Activated T-cell treated with anti-CD3 and anti-CD28 coated beads for 4 hours (primary cell): Measurements from ENCODE around the gene RELN.
"Not testable (repeated sequence)": the region's sequence is repeated elsewhere in the genome, so short reads cannot be mapped to it uniquely, and the experiment has no call there.

Experiments used
- DNase-seq: peaks from one replicate; pipeline ENCODE4 v3.0.0-alpha.2; 2020

Gene RELN

DNA sequence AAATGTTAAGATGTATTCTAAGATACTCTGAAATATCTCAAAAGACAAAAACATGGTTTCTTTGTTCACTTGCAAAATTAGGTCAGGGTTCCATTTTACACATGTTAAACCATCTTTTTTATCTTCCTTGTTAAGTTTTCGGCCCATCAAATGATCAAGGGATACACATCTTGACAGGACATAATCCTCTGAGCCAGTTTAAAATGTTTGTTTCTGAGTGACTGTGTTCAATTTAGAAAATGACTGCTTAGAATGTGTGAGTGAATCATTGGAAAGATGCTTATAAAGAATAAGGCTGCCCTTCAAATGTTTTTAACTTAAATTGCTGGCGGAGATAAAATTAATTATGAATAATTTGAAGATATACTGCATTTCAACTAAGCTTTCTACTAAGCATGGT is 447.5 kb downstream of the RELN start:
- no peak for DNase-seq

GRCh38 chr7:103541026-103541425 is 448.4 kb downstream of the RELN start:
- no peak for DNase-seq

- no peak for DNase-seq
Observed at GRCh38 chr7:103540338-103540737, 449.1 kb downstream of the RELN start.

DNA sequence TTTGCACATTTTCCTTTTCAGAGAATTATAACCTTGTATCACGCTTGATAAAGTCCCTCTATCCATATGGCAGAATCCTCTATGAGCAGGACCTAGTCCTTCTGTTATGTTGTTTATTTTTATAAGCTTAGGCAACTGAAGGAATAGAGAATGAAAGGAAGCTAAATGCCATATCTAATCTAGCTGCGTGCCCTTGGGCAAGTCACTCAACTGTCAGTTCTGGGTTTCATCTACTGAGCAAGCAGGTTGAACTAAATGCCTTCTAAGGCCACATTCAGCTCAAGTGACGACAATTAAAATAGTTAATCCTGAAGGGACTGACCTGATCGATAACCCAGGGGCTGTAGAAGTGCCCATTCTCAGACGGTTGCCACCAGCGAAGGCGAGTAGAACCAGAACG is 449.6 kb downstream of the RELN start:
- DNase-seq, result no peak

DNA sequence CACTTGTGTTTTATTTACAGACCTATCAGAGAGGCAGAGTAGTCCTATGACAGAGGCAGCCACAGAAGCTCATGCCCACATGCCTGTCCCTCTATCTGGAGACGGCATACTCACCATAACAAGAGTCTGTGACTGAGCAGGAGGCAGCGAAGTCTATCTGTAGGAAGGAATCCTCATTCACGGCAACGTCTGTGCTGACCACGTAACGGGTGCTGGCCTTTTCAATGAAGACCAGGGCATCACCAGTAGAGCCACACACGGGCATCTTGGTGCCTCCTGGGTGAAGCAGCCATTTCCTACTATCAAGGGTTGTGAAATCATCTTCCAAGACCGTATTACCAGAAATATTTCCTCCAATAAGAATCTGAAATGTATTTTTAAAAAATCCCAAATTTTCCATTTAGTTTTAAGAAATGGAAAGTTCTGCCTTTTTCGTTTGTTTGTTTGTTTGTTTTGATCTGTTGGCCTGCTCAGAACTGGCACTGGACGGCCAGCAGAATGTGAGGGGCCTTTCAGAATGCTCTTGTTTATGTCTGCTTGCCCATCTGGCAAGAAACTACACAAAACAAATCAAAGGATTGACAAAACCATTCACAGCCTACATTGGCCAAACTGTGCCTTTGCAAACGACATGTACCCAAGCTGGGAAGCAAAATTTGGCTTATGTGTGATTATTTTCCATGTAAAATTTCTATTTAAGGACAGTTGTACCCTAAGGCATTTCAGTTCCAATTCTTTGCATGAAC is 450.3 kb downstream of the RELN start:
- no peak for DNase-seq

GRCh38 chr7:103533761-103534160 is 455.7 kb downstream of the RELN start:
- DNase-seq, result no peak

DNA sequence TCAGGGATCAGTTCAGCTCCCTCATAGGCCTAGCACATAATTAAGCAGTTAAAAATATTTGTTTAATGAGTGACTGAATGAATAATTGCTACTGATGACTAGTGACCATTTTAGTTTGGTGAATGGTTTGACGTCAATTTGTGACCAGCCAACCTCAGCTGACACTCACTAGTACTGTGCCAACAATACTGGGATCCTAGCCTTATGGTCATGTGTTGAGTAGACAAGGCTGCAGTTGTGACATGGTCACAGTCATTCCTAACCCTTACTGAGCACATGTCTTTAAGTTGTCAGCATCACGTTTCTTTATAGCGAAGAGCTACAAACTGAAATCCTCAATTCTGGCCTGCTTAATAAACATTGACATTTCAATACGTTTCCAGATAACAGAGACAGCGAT is 456.5 kb downstream of the RELN start:
- DNase-seq, result no peak

DNA sequence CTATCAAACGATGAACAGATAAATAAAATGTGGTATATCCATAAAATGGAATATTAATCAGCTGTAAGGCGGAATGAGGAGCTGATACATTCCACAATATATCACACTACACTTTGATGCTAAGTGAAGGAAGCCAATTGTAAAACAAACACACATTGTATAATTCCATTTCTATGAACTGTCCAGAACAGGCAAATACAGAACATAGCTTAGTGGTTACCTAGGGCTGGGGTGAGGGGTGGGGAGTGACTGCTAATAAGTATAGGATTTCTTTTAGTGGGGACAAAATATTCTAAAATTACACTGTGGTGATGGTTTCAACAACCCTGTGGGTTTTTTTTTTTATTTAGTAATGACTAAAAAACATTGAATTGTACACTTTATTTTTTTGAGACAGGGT is 461.3 kb downstream of the RELN start:
- DNase-seq, result no peak

GRCh38 chr7:103525937-103526336 is 463.5 kb downstream of the RELN start:
- no peak for DNase-seq

DNA sequence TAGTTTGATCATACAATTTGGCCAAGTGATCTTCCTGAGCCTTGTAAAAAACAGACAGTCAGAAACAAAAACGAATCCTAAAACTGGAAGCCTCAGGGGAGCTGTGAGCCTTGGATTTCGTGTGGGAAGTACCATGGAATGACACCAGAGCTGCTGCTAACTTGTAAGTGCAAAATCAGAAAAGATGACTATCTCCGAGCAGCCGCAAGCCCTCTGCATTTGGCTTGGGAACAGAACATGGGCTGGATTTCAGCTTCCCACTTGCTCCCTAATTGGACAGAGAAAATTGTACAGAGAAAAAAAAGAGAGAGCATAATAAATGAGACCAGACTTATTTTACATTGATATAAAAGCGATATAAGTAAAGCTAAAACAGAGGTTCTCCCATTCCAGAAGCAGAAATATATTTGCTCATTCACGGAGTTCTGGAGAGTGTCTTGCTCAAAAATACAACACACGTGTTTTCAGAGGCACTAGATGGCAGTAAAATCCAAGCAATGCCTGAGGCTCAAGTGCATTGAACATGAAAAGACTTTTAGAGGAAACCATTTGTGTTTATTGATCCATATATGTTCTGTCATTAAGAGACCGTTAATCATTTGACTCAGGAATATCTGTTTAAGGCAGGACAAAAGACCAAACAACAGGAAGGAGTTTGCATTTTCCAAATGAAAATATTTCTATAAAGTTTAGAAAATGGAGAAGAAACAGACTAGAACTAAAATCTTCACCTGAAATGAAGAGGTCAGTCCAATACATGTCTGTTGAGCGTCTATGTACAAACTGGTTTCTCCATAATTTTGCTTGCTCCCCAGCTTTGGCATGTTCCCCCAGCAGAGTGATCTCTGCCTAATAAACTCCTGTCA is 465.2 kb downstream of the RELN start:
- no peak for DNase-seq

DNA sequence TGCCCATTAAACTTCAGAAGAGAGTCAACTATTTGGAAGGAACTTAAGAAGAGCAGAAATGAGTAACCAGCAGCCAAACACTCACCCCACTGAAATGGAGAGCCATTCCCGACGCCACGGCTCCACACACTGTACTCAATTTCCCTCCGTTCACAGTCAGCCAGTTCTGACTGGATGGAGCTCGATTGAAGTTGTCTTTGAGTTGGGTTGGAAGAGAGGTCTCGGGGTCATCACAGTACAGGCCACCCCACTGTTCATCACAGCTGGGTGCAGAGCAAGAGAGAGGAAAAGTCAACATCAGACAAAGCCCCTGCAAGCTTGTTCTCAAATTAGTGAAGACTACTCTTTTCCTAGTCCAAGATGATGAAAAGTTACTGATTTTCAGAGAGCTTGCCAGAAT is 467.5 kb downstream of the RELN start:
- no peak for DNase-seq

DNA sequence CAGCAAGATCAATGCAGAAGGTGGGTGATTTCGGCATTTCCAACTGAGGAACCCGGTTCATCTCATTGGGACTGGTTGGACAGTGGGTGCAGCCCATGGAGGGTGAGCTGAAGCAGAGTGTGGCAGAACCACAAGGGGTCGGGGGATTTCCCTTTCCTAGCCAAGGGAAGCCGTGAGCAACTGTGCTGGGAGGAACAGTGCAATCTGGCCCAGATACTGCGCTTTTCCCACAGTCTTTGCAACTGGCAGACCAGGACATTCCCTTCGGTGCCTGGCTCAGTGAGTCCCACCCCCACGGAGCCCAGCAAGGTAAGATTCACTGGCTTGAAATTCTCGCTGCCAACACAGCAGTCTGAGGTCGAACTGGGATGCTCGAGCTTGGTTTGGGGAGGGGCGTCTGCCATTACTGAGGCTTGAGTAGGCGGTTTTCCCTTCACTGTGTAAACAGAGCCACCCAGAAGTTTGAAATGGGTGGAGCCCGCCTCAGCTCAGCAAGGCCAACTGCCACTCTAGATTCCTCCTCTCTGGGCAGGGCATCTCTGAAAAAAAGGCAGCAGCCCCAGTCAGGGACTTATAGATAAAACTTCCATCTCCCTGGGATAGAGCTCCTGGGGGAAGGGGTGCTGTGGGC is 484.8 kb downstream of the RELN start:
- DNase-seq, result no peak

DNA sequence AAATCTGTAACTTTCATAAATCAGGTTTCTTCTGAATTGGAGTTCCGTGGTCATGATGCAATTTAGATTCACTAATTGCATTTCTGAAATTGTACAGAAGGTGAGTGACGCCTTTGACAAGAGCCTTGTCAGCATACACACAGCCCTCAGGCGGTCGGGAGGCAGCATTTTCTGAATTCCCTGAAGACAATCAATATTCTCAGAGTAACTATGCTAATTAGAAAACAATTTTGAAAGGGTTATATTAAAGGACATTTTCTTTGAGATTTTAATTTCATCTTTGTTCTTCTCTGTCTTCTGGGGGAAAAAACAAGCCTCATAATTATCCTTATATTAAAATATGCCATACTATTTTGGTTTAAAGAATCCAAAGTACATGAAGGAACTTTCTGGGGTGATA is 488.3 kb downstream of the RELN start:
- no peak for DNase-seq

GRCh38 chr7:103499976-103500375 is 489.5 kb downstream of the RELN start:
- no peak for DNase-seq

- DNase-seq, result no peak
Observed at GRCh38 chr7:103487419-103487818, 502.0 kb downstream of the RELN start.

DNA sequence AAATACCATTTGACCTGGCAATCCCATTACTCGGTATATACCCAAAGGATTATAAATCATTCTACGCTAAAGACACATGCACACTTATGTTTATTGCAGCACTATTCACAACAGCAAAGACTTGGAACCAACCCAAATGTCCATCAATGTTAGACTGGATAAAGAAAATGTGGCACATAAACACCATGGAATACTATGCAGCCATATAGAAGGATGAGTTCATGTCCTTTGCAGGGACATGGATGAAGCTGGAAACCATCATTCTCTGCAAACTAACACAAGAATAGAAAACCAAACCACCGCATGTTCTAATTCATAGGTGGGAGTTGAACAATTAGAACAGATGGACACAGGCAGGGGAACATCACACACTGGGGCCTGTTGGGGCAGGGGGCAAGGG is 502.6 kb downstream of the RELN start:
- DNase-seq, result not testable (repeated sequence)

DNA sequence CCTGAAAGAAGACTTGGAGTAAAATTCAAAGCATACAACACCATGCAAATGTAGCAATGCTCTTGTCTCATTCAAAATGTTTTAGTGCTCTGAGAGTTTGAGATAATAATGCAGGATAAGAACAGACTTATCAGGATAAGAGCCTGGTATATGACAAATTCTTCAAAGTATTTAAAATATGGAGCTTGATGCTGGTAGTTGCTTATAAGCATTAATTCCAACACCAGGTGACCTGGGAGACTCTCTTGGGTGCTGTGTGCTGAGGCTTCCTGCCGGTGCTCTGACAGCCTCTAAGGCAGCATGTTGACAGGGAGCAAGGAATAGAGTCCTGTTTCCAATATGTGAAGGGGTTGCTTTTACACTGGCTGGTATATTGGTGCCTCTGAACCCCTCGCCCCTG is 508.7 kb downstream of the RELN start:
- DNase-seq, result no peak

- DNase-seq, result no peak
Observed at GRCh38 chr7:103474956-103475355, 514.5 kb downstream of the RELN start.

DNA sequence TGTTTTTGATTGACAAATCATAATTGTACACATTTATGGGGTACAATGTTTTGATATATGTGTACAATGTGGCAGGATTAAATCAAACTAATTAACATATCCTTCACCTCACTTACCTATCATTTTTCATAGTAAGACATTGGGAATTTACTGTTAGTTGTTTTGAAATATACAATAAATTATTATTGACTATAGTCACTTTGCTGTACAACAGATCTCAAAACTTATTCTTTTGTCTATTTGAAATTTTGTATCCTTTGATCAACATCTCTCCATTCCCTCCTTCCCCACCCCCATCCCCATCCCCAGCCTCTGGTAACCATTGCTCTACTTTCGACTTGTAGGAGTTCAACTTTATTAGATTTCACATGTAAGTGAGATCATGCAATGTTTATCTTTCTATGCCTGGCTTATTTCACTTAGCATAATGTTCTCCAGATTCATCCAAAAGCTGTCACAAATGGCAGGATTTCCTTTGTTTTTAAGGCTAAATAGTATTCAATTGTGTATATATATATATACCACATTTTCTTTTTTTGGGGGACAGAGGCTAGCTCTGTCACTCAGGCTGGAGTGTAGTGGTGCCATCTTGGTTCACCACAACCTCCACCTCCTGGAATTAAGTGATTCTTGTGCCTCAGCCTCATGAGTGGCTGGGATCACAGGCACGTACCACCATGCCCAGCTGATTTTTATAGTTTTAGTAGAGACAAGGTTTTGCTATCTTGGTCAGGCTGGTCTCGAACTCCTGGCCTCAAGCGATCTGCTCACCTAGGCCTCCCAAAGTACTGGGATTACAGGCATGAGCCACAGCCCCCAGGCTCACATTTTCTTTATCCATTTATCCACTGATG is 520.1 kb downstream of the RELN start:
- DNase-seq, result no peak

DNA sequence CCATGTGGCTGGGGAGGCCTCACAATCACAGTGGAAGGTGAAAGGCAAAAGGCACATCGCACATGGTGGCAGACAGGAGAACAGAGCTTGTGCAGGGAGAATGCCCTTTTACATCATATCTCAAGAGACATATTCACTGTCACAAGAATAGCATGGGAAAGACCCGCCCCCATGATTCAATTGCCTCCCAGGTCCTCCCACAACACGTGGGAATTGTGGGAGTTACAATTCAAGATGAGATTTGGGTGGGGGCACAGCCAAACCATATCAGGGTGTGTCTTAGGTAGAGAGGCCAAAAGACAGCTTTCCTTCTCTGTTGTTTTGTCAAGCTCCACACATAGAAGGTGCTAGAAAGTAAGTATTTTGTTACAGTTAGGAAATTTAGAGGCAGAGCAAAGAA is 522.6 kb downstream of the RELN start:
- DNase-seq, result no peak

GRCh38 chr7:103462358-103462757 is 527.1 kb downstream of the RELN start:
- no peak for DNase-seq

DNA sequence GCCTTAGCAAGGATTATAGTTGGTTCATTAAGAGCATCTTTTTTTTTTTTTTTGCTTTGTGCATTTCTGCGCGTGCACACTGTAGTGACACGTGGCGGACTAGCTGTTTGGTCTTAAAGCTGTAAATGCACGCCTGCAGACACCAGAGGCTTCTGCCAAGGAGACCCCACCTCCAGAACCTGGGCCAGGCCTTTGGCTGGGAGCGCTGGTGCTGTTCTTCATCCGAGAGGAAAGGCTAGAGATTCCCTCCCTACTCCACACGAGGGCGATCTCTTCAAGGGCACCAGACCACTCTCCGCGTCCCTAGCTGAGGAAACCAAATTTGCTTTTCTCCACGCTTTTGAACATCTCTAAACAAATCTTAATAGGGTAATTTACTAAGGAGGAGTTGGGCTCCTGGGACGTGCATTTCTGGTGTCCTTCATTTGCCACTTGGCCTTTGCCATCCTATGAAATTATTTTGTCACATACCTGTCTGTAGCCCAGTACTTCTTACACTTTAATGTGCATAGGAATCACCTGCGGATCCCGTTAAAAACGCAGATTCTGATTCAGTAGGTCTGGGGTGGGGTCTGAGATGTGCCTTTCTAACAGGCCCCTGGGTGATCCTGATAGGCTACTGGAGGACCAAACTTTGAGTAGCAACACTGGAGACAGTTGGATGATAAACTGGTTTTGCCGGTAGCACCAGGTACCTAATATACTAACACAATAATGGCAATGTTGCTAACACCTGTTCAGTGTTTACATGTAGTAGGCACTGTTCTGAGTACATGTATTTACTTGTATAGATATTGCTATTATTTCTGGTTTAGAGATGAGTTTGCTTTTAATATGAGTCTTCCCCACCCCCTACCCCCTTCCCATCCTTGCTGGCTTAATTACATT is 542.1 kb downstream of the RELN start:
- DNase-seq, result no peak
